Keratinocyte (primary cell): ENCODE data around the gene CCBE1. TPM values are rescaled to one million over a fixed set of nuclear protein-coding genes. Genes with fewer than 3 reads are reported as not detected.

Source experiments
- DNase-seq: peaks from one replicate; pipeline ENCODE4 v3.0.0-alpha.2; 2011; ENCODE audit warnings: low read depth, missing footprints, low spot score
- FAIRE-seq: peaks from 2 replicates; lab custom pipeline; 2011; peaks lifted over from hg19 to GRCh38; lab: Jason Lieb, UNC
- H2AFZ ChIP-seq: 2 replicates; pipeline ENCODE4 v1.6.0; 2012; ENCODE audit warnings: low read length, control low read depth, inconsistent platforms; ENCODE audit not compliant: control insufficient read depth
- H3K27ac ChIP-seq: 2 replicates; pipeline ENCODE4 v1.5.1; 2011; ENCODE audit warnings: low read length; ENCODE audit not compliant: control insufficient read depth, insufficient read depth
- H3K27me3 ChIP-seq: 3 replicates; pipeline ENCODE4 v1.6.0; 2011; ENCODE audit warnings: low read length; ENCODE audit not compliant: control insufficient read depth, insufficient read depth; ENCODE audit errors: extremely low read depth
- H3K36me3 ChIP-seq, 2 experiments: 2 replicates in 1 of 2; 3 replicates in 1 of 2; pipeline ENCODE4 v1.5.1; 2011; ENCODE audit warnings: low read length in 2 of 2, mild to moderate bottlenecking in 1 of 2; ENCODE audit not compliant: control insufficient read depth in 2 of 2, insufficient read depth in 2 of 2; ENCODE audit errors: extremely low read depth in 1 of 2
- H3K4me1 ChIP-seq: 3 replicates; pipeline ENCODE4 v1.5.1; 2011; ENCODE audit warnings: low read length; ENCODE audit not compliant: control insufficient read depth, insufficient read depth; ENCODE audit errors: extremely low read depth
- H3K4me2 ChIP-seq: 3 replicates; pipeline ENCODE4 v1.6.0; 2011; ENCODE audit warnings: low read depth, low read length; ENCODE audit not compliant: control insufficient read depth, insufficient read depth; ENCODE audit errors: extremely low read depth
- H3K4me3 ChIP-seq, 3 experiments: fragments of 200-600 bp in 1 of 3; sonication (generic) in 1 of 3; 2 replicates in 2 of 3; 3 replicates in 1 of 3; pipeline ENCODE4 v1.5.1; 2011 to 2016; ENCODE audit warnings: low read length in 3 of 3, mild to moderate bottlenecking in 3 of 3, control low read depth in 2 of 3, inconsistent platforms in 1 of 3, low read depth in 1 of 3, mixed read lengths in 1 of 3, mixed run types in 1 of 3, moderate library complexity in 1 of 3; ENCODE audit not compliant: control insufficient read depth in 2 of 3, insufficient read depth in 2 of 3; ENCODE audit errors: extremely low read depth in 1 of 3
- H3K79me2 ChIP-seq: 2 replicates; pipeline ENCODE4 v1.6.0; 2012; ENCODE audit warnings: low read length; ENCODE audit not compliant: control insufficient read depth, insufficient read depth
- H3K9ac ChIP-seq: 3 replicates; pipeline ENCODE4 v1.6.0; 2011; ENCODE audit warnings: low read length; ENCODE audit not compliant: control insufficient read depth, insufficient read depth; ENCODE audit errors: extremely low read depth
- H3K9me1 ChIP-seq: 3 replicates; pipeline ENCODE4 v1.6.0; 2011; ENCODE audit warnings: low read length; ENCODE audit not compliant: control insufficient read depth, insufficient read depth; ENCODE audit errors: extremely low read depth
- H3K9me3 ChIP-seq: 2 replicates; pipeline ENCODE4 v1.5.1; 2012; ENCODE audit warnings: low read depth, low read length; ENCODE audit not compliant: control insufficient read depth
- H4K20me1 ChIP-seq: 3 replicates; pipeline ENCODE4 v1.6.0; 2011; ENCODE audit warnings: low read length; ENCODE audit not compliant: control insufficient read depth, insufficient read depth; ENCODE audit errors: extremely low read depth
- EZH2 ChIP-seq: IDR thresholded peaks from one replicate; pipeline ENCODE4 v1.6.1; 2012; ENCODE audit warnings: inconsistent platforms, mild to moderate bottlenecking, low read length, moderate library complexity
- dilution Hi-C: fragments of 300-500 bp; cut with MboI; formaldehyde crosslinking; loops from one replicate; pipeline ENCODE4 v1.7.0; 2020; ENCODE audit warnings: low sequenced_read_pairs; ENCODE audit not compliant: extremely low pct_ligation_motif_present
- polyA plus RNA-seq, 5 experiments: library from polyadenylated mRNA; depleted of rRNA in 3 of 5; stranded (reverse) in 3 of 5; stranded (forward) in 1 of 5; unstranded in 1 of 5; fragments of >200 nt; gene quantifications; 1 replicate in 1 of 5; 2 replicates in 3 of 5; 3 replicates in 1 of 5; pipeline versions ENCODE4 v1.2.1 to v1.2.3, GENCODE V29; 2011 to 2012; ENCODE audit warnings: missing spikeins in 2 of 5, low read depth in 1 of 5, low replicate concordance in 1 of 5
- TF ChIP-seq, protein P1 (sequence below), 3 experiments: IDR thresholded peaks in 1 of 3; conservative IDR thresholded peaks in 1 of 3; optimal IDR thresholded peaks in 1 of 3; 2 replicates in 2 of 3; 3 replicates in 1 of 3; pipeline versions ENCODE3 to v1.5.1; 2011; ENCODE audit warnings: low read length in 3 of 3, mild to moderate bottlenecking in 3 of 3, moderate library complexity in 2 of 3, control low read depth in 1 of 3, inconsistent platforms in 1 of 3; ENCODE audit not compliant: insufficient read depth in 2 of 3; ENCODE audit errors: extremely low read depth in 1 of 3

Gene CCBE1
- polyA plus RNA-seq, 1 donor (not counting 4 experiments of a cell fraction or from before 2014, with no cell fraction given): 20.1 TPM

DNA sequence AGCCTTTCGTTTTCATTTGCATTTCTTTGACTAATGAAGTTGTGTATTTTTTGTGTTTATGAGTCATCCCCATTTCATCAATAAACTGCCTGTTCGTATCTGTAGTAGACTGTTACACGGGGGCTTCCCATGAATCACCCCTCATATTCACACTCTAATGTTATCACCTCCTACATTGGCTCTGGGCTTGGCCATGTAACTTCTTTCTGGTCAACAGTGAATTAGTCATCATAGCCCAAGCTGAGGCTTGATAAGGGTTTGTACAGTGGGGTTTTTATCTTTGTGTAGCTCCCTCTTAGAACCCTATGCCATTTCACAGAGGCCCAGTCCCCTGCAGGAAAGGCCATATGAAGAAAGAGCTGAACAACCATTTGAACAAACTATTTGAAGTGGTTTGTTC lies 151.0 kb downstream of the CCBE1 start:
- Histone ChIP-seq H3K9me3 (no peaks in the 10 kb centered on the region), H3K79me2 (no peaks in the 10 kb centered on the region), H3K4me3 (no peak overlapping the region), H3K9me1 (no peaks in the 10 kb centered on the region), H3K27me3 (no peaks in the 10 kb centered on the region), H2AFZ (no peak overlapping the region), H3K4me2 (no peak overlapping the region), H3K9ac (no peak overlapping the region), H3K4me1 (no peaks in the 10 kb centered on the region), H3K36me3 (no peaks in the 10 kb centered on the region), H3K27ac (no peak overlapping the region), H4K20me1 (no peaks in the 10 kb centered on the region)
- dilution Hi-C loops: no loop called here
- peak; percentile 9 for DNase-seq
- FAIRE-seq: peak; percentile 48
- no peak for TF ChIP-seq EZH2
- TF ChIP-seq, protein P1, sequence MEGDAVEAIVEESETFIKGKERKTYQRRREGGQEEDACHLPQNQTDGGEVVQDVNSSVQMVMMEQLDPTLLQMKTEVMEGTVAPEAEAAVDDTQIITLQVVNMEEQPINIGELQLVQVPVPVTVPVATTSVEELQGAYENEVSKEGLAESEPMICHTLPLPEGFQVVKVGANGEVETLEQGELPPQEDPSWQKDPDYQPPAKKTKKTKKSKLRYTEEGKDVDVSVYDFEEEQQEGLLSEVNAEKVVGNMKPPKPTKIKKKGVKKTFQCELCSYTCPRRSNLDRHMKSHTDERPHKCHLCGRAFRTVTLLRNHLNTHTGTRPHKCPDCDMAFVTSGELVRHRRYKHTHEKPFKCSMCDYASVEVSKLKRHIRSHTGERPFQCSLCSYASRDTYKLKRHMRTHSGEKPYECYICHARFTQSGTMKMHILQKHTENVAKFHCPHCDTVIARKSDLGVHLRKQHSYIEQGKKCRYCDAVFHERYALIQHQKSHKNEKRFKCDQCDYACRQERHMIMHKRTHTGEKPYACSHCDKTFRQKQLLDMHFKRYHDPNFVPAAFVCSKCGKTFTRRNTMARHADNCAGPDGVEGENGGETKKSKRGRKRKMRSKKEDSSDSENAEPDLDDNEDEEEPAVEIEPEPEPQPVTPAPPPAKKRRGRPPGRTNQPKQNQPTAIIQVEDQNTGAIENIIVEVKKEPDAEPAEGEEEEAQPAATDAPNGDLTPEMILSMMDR (optimal IDR thresholded peaks at IDR 0.05 in 1 of 3, IDR thresholded peaks at IDR 0.05 in 1 of 3, conservative IDR thresholded peaks at IDR 0.05 in 1 of 3; ENCODE audit: extremely low read depth in 1 of 3, insufficient read depth in 2 of 3, low read length in 3 of 3): no peak

DNA sequence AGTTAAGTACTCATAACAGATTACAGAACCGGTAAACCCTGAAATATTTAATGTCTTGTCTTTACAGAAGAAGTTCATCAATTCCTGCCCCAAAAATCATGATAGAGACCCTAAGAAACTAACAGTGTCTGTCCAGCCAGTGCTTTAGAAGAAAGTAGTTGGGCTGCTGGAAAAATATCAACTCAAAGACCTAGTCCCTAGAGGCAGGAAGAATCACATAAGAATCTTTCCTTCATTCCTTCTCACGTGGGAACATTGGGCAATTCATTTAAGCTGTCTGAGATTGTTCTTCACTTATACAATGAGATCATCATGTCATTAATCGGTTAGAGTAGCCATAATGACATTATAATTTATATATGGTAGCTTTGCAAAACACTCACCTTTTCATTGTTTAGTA lies 156.4 kb downstream of the CCBE1 start:
- no peak overlapping the region for H3K4me2 ChIP-seq
- no peak for FAIRE-seq

More for the DNA sequence above, 156.4 kb downstream of the CCBE1 start:
- DNase-seq: no peak
- no peaks in the 10 kb centered on the region for H3K9me1 ChIP-seq
- H3K4me1 ChIP-seq: no peaks in the 10 kb centered on the region
- H3K27ac ChIP-seq: no peak overlapping the region
- H3K79me2 ChIP-seq: no peaks in the 10 kb centered on the region
- H2AFZ ChIP-seq: no peak overlapping the region
- dilution Hi-C loops: no loop called here
- no peak overlapping the region for H3K4me3 ChIP-seq
- H3K36me3 ChIP-seq: no peaks in the 10 kb centered on the region
- H3K9me3 ChIP-seq: no peaks in the 10 kb centered on the region
- H4K20me1 ChIP-seq: no peaks in the 10 kb centered on the region
- H3K9ac ChIP-seq: no peak overlapping the region
- H3K27me3 ChIP-seq: no peaks in the 10 kb centered on the region
- TF ChIP-seq, protein P1 (optimal IDR thresholded peaks at IDR 0.05 in 1 of 3, IDR thresholded peaks at IDR 0.05 in 1 of 3, conservative IDR thresholded peaks at IDR 0.05 in 1 of 3; ENCODE audit: extremely low read depth in 1 of 3, insufficient read depth in 2 of 3, low read length in 3 of 3): no peak
- TF ChIP-seq EZH2: no peak
